MM.1S (cell line): ENCODE data around the gene TOMM20L.

Experiments
- EZH2phosphoT487 ChIP-seq: fragments of 300-600 bp; sonication (generic); IDR thresholded peaks from 2 replicates; pipeline ENCODE4 v1.6.1; 2018; ENCODE audit warnings: antibody characterized with exemption, low read length
- TF ChIP-seq, protein P1 (sequence below): fragments of 300-600 bp; sonication (generic); IDR thresholded peaks from 2 replicates; pipeline ENCODE4 v1.5.1; 2016; ENCODE audit warnings: antibody characterized with exemption, low read length, mixed read lengths

GRCh38 chr14:58353516-58354299, 42.0 kb upstream of the TOMM20L start:
- TF ChIP-seq EZH2phosphoT487, result no peak
- TF ChIP-seq, protein P1, sequence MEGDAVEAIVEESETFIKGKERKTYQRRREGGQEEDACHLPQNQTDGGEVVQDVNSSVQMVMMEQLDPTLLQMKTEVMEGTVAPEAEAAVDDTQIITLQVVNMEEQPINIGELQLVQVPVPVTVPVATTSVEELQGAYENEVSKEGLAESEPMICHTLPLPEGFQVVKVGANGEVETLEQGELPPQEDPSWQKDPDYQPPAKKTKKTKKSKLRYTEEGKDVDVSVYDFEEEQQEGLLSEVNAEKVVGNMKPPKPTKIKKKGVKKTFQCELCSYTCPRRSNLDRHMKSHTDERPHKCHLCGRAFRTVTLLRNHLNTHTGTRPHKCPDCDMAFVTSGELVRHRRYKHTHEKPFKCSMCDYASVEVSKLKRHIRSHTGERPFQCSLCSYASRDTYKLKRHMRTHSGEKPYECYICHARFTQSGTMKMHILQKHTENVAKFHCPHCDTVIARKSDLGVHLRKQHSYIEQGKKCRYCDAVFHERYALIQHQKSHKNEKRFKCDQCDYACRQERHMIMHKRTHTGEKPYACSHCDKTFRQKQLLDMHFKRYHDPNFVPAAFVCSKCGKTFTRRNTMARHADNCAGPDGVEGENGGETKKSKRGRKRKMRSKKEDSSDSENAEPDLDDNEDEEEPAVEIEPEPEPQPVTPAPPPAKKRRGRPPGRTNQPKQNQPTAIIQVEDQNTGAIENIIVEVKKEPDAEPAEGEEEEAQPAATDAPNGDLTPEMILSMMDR, result no peak
